Neural progenitor cell (in vitro differentiated cells): Measurements from ENCODE around the gene LMOD2. TPM values are rescaled to one million over a fixed set of nuclear protein-coding genes. Genes with fewer than 3 reads are reported as not detected.

ENCODE experiments used
- DNase-seq: peaks from one replicate; pipeline ENCODE4 v3.0.0-alpha.2; 2016; ENCODE audit warnings: low spot score
- H2AFZ ChIP-seq: fragments of 200-600 bp; sonication (generic); replicated peaks from 2 replicates; pipeline ENCODE4 v1.6.1; 2016; ENCODE audit warnings: antibody characterized with exemption
- H3F3A ChIP-seq: fragments of 200-600 bp; sonication (generic); 2 replicates; pipeline ENCODE4 v1.6.1; 2016; ENCODE audit warnings: antibody characterized with exemption, low read depth
- H3K27ac ChIP-seq: fragments of 200-600 bp; sonication (generic); 2 replicates; pipeline ENCODE4 v1.5.1; 2016; ENCODE audit warnings: mild to moderate bottlenecking
- H3K27me3 ChIP-seq: fragments of 200-600 bp; sonication (generic); 2 replicates; pipeline ENCODE4 v1.6.1; 2016; ENCODE audit warnings: mild to moderate bottlenecking, moderate library complexity
- H3K36me3 ChIP-seq: fragments of 200-600 bp; sonication (generic); 2 replicates; pipeline ENCODE4 v1.5.1; 2016
- H3K4me1 ChIP-seq: fragments of 200-600 bp; sonication (generic); 2 replicates; pipeline ENCODE4 v1.6.1; 2016; ENCODE audit warnings: mixed run types
- H3K4me2 ChIP-seq: fragments of 200-600 bp; sonication (generic); 2 replicates; pipeline ENCODE4 v1.6.1; 2016
- H3K4me3 ChIP-seq: fragments of 200-600 bp; sonication (generic); 2 replicates; pipeline ENCODE4 v1.5.1; 2016
- H3K79me2 ChIP-seq: fragments of 200-600 bp; sonication (generic); 2 replicates; pipeline ENCODE4 v1.6.1; 2016; ENCODE audit warnings: low read depth
- H3K9ac ChIP-seq: fragments of 200-600 bp; sonication (generic); 2 replicates; pipeline ENCODE4 v1.6.1; 2016
- H3K9me3 ChIP-seq: fragments of 200-600 bp; sonication (generic); 2 replicates; pipeline ENCODE4 v1.5.1; 2016; ENCODE audit warnings: low read depth
- H4K20me1 ChIP-seq: fragments of 200-600 bp; sonication (generic); 2 replicates; pipeline ENCODE4 v1.6.1; 2016; ENCODE audit warnings: low read depth
- H3K27ac Mint-ChIP-seq: 3 replicates; pipeline ENCODE4 v1.8.0; 2021; ENCODE audit warnings: mixed read lengths
- H3K27me3 Mint-ChIP-seq: 2 replicates; pipeline ENCODE4 v1.8.0; 2022; ENCODE audit warnings: low read depth, mild to moderate bottlenecking, inconsistent platforms, moderate library complexity, mixed read lengths; ENCODE audit not compliant: insufficient read depth
- H3K36me3 Mint-ChIP-seq: 3 replicates; pipeline ENCODE4 v1.8.0; 2021; ENCODE audit warnings: mixed read lengths
- H3K4me1 Mint-ChIP-seq: 3 replicates; pipeline ENCODE4 v1.8.0; 2021; ENCODE audit warnings: mixed read lengths
- H3K4me3 Mint-ChIP-seq: 3 replicates; pipeline ENCODE4 v1.8.0; 2021; ENCODE audit warnings: mild to moderate bottlenecking, moderate library complexity, mixed read lengths
- H3K9me3 Mint-ChIP-seq: 3 replicates; pipeline ENCODE4 v1.8.0; 2020; ENCODE audit warnings: mixed read lengths
- EZH2 ChIP-seq: fragments of 200-600 bp; sonication (generic); IDR thresholded peaks from 2 replicates; pipeline ENCODE4 v1.6.1; 2017; ENCODE audit warnings: antibody characterized with exemption, mild to moderate bottlenecking, moderate library complexity
- EZH2phosphoT487 ChIP-seq: fragments of 200-600 bp; sonication (generic); IDR thresholded peaks from 2 replicates; pipeline ENCODE4 v1.6.1; 2017; ENCODE audit warnings: antibody characterized with exemption
- total RNA-seq: library from RNA; depleted of rRNA; stranded (reverse); fragments of >200 nt; gene quantifications from 2 replicates; pipeline ENCODE4 v1.2.3, GENCODE V29; 2015; ENCODE audit warnings: low replicate concordance
- TF ChIP-seq, protein P1 (sequence below): fragments of 200-600 bp; sonication (generic); IDR thresholded peaks from 2 replicates; pipeline ENCODE4 v1.5.1; 2017; ENCODE audit warnings: antibody characterized with exemption, mild to moderate bottlenecking

Gene LMOD2
- total RNA-seq, 1 donor from 2014 or later: not detected

- H3F3A ChIP-seq: no peaks in the 10 kb centered on the region
- no peaks in the 10 kb centered on the region for H3K4me1 Mint-ChIP-seq
- no peak overlapping the region for H3K9ac ChIP-seq
- no peak overlapping the region for H3K27ac ChIP-seq
- no peaks in the 10 kb centered on the region for H3K36me3 Mint-ChIP-seq
- H3K4me2 ChIP-seq: no peak overlapping the region
- H3K27me3 ChIP-seq: no peaks in the 10 kb centered on the region
- H3K27me3 Mint-ChIP-seq: no peaks in the 10 kb centered on the region
- no peak overlapping the region for H3K4me3 ChIP-seq
- H3K79me2 ChIP-seq: no peaks in the 10 kb centered on the region
- H3K4me3 Mint-ChIP-seq: no peak overlapping the region
- no peaks in the 10 kb centered on the region for H3K4me1 ChIP-seq
- H4K20me1 ChIP-seq: no peaks in the 10 kb centered on the region
- H3K9me3 Mint-ChIP-seq: no peaks in the 10 kb centered on the region
- H3K36me3 ChIP-seq: no peaks in the 10 kb centered on the region
- H3K9me3 ChIP-seq: no peaks in the 10 kb centered on the region
- no peak overlapping the region for H2AFZ ChIP-seq
- no peak for DNase-seq
- no peak for TF ChIP-seq EZH2
- TF ChIP-seq, protein P1, sequence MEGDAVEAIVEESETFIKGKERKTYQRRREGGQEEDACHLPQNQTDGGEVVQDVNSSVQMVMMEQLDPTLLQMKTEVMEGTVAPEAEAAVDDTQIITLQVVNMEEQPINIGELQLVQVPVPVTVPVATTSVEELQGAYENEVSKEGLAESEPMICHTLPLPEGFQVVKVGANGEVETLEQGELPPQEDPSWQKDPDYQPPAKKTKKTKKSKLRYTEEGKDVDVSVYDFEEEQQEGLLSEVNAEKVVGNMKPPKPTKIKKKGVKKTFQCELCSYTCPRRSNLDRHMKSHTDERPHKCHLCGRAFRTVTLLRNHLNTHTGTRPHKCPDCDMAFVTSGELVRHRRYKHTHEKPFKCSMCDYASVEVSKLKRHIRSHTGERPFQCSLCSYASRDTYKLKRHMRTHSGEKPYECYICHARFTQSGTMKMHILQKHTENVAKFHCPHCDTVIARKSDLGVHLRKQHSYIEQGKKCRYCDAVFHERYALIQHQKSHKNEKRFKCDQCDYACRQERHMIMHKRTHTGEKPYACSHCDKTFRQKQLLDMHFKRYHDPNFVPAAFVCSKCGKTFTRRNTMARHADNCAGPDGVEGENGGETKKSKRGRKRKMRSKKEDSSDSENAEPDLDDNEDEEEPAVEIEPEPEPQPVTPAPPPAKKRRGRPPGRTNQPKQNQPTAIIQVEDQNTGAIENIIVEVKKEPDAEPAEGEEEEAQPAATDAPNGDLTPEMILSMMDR: no peak
- no peak for TF ChIP-seq EZH2phosphoT487
- no peak overlapping the region for H3K27ac Mint-ChIP-seq
Measured at GRCh38 chr7:123652406-123652805, 3.3 kb upstream of the LMOD2 start.

- H3K9me3 ChIP-seq: no peaks in the 10 kb centered on the region
- Mint-ChIP-seq H3K4me1 (no peaks in the 10 kb centered on the region), H3K36me3 (no peaks in the 10 kb centered on the region), H3K4me3 (no peak overlapping the region), H3K27ac (no peak overlapping the region), H3K9me3 (no peaks in the 10 kb centered on the region), H3K27me3 (no peaks in the 10 kb centered on the region)
- H3K4me3 ChIP-seq: no peak overlapping the region
- H3K4me2 ChIP-seq: no peak overlapping the region
- no peaks in the 10 kb centered on the region for H3K36me3 ChIP-seq
- H3K27ac ChIP-seq: no peak overlapping the region
- H3K9ac ChIP-seq: no peak overlapping the region
- H4K20me1 ChIP-seq: no peaks in the 10 kb centered on the region
- H3K79me2 ChIP-seq: no peaks in the 10 kb centered on the region
- H2AFZ ChIP-seq: no peak overlapping the region
- no peak for DNase-seq
- H3K4me1 ChIP-seq: no peaks in the 10 kb centered on the region
- no peaks in the 10 kb centered on the region for H3F3A ChIP-seq
- no peaks in the 10 kb centered on the region for H3K27me3 ChIP-seq
- no peak for TF ChIP-seq EZH2phosphoT487
- no peak for TF ChIP-seq EZH2
- TF ChIP-seq, protein P1: no peak
Measured at GRCh38 chr7:123653162-123653561, 2.5 kb upstream of the LMOD2 start.

DNA sequence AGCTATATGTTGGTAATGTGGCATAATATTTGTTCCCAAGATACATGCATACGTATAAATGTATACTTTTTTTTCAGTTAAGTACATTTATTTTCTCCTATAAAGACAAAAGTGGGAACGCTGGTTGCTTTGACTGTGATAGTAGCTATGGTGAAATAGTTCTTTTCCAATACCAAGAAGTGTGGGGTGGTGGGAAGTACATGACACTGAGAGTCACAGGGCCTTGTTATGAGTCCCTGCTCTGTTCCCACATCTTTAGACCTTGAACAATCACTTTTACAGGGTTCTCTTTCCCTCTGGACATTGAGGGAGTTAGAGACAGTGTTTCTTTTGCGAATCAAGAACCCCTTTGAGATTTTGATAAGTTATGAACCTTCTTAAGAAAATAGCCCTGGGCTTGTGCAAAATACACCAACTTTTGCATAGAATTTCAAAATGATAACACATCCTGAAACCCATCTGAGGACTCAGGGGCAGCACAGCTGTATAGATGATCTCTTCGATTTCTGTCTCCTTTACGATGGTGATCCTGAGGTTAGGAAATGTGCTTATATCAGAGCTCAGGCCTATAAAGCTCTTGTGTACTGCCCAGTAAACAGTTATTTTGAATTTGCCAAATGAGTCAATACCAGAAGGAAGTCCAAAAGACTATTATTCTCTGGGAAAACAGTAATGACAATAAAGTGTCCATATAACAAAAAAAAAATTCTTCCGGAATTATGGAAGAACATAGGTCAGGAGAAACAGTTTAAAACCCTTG is 1.1 kb downstream of the LMOD2 start:
- Mint-ChIP-seq H3K4me3 (no peak overlapping the region), H3K27me3 (no peaks in the 10 kb centered on the region), H3K36me3 (no peaks in the 10 kb centered on the region), H3K9me3 (no peaks in the 10 kb centered on the region), H3K4me1 (peaks cover 12% of the 10 kb centered on the region), H3K27ac (no peak overlapping the region)
- Histone ChIP-seq H3K27ac (no peak overlapping the region), H3F3A (no peaks in the 10 kb centered on the region), H3K4me3 (no peak overlapping the region), H3K4me2 (no peak overlapping the region), H3K79me2 (no peaks in the 10 kb centered on the region), H2AFZ (no peak overlapping the region), H4K20me1 (no peaks in the 10 kb centered on the region), H3K4me1 (peaks cover 14% of the 10 kb centered on the region), H3K9ac (no peak overlapping the region), H3K27me3 (no peaks in the 10 kb centered on the region), H3K36me3 (no peaks in the 10 kb centered on the region), H3K9me3 (no peaks in the 10 kb centered on the region)
- TF ChIP-seq, protein P1: no peak
- TF ChIP-seq EZH2phosphoT487 (no peak), EZH2 (no peak)
- no peak for DNase-seq
